ENCODE results near the gene CDKN1C.
A peak's percentile ranks its signal among the peaks of the same experiment; 100 is the strongest.

Gene CDKN1C

GRCh38 chr11:2892215-2892966, 6.8 kb upstream of the CDKN1C start:
- peak; percentile 78 for TF ChIP-seq CTCF (conservative IDR thresholded peaks at IDR 0.05; ENCODE audit: control insufficient read depth, insufficient read depth, low read depth, low read length)
- peak; percentile 44 for DNase-seq (ENCODE audit: low read depth)
- peak overlapping the region; percentile 44 for H3K4me3 ChIP-seq (ENCODE audit: control insufficient read depth, low read depth, low read length)

DNA sequence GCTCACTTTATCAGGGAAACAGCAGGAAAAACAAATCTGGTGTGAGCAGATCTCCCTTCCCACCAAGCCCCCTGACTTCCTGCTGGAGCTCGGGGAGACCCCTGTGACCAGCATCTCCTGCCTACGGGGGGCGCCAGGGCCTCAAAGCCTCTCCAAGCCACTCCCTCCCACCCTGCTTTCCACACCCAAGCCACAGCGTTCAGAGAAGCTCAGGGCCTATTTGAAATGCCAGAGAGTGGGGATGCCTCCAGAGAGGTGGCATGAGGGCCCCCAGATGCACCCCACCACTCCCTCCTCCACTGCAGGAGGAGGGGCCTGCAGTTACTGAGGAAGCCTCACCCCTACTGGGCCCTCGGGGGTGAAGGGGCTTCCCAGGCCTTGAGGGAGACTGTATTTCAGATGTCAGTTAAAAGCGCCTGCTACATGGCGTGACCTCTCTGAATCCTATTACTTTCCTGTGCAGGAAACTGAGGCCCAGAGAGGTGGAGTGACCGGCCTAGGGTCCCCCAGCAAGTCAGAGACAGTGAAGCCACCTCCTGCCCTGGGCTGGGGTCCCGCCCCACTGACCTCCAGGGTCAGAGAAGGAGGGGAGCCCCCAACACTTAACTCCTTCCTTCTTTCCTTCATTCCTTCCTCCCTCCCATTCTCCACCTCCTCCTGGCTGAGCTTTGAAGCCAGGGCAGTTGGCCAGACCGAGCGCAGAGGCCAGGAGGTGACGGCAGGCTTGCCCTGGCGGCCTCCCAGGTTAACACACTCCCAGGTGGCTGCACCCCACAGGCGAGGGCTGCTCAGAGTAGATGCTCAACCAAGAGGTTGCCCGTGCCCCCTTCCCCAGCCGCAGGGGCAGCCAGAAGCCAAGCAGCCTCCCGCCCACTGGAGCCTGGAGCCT, 6.0 kb upstream of the CDKN1C start:
- no peak overlapping the region for H3K4me3 ChIP-seq (ENCODE audit: control insufficient read depth, low read depth, low read length)
- TF ChIP-seq CTCF (conservative IDR thresholded peaks at IDR 0.05; ENCODE audit: control insufficient read depth, insufficient read depth, low read depth, low read length), result peak; percentile 4
- peak; percentile 22 for DNase-seq (ENCODE audit: low read depth)

DNA sequence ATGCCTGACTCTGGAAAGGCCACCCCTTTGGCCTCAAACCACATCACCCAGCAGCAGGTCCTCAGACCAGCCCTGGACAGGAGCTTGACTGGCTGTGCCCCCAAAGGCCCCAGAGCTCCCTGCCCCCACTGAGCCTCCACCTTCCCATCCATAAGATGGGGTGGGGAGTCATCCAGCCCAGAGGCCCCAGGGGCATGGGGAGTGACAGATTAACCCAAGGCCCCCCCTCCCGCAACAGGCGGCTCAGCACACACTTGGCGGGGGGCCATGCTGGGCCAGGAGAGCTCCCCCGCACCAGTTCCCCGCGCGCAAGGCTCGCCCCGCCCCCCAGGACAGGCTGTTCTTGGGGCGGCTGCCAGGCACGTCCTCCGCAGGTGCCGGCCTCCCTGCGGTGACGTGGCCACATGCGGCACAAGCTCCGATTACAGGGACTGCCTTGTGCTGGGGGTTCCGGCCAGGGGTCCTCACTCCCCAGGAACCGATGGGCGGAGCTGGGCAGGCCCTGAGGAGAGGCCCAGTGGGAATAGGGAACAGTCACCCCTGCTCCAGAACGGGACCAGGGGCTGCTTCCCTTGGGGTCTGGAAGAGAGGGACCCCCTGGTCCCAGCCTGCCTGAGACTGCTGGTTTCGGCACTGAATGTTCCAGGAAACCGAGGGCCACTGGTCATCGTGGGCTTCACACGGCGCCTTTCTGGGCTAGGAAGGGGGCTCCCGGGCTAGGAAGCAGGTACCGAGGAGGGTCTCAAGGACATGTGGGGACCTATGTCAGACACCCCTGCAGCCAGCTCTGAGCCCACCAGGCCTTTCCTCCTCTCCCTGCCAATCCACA, 5.1 kb upstream of the CDKN1C start:
- no peak overlapping the region for H3K4me3 ChIP-seq (ENCODE audit: control insufficient read depth, low read depth, low read length)
- no peak for TF ChIP-seq CTCF (conservative IDR thresholded peaks at IDR 0.05; ENCODE audit: control insufficient read depth, insufficient read depth, low read depth, low read length)
- peak; percentile 56 for DNase-seq (ENCODE audit: low read depth)

GRCh38 chr11:2889362-2890273, 4.0 kb upstream of the CDKN1C start:
- no peak for TF ChIP-seq CTCF (conservative IDR thresholded peaks at IDR 0.05; ENCODE audit: control insufficient read depth, insufficient read depth, low read depth, low read length)
- no peak for DNase-seq (ENCODE audit: low read depth)
- no peak overlapping the region for H3K4me3 ChIP-seq (ENCODE audit: control insufficient read depth, low read depth, low read length)

DNA sequence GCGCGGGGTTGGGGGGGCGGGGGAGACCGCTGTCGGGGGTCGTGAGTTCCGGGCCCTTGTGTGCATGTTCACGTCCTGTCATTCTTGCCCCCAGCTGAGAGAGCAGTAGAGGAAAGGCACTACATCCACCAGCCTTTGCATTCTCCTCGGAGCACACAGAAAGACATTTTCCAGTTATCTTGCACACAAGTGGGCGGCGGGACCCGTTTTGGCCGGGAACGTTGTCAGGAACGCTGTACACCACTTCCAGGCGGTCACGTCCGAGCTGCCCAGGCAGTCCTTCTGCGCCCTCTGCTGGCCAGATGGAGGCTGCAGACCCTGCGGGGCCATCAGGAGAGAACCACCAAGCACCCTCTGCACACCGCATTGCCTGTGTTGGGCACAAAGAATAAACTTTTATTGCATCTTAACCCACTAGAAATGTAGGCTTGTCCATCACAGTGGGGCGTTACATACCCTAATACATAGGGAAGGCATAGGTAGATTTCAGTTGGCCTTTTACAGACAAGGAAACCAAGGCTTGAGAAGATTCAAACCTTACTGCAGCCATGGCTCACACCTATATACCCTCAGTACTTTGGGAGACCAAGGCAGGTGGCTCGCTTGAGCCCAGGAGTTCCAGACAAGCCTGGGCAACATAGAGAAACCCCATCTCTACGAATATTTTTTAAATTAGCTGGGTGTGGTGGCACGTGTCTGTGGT, 2.8 kb upstream of the CDKN1C start:
- peak; percentile 96 for TF ChIP-seq CTCF (conservative IDR thresholded peaks at IDR 0.05; ENCODE audit: control insufficient read depth, insufficient read depth, low read depth, low read length)
- peak; percentile 82 for DNase-seq (ENCODE audit: low read depth)
- H3K4me3 ChIP-seq (ENCODE audit: control insufficient read depth, low read depth, low read length), result no peak overlapping the region

Measured in fibroblast of mammary gland (primary cell).